Neuronal stem cell (in vitro differentiated cells): ENCODE data around the gene ABHD17B.

Experiments used
- DNase-seq: peaks from one replicate; pipeline ENCODE4 v3.0.0-alpha.2; 2013; ENCODE audit warnings: low spot score
- H2AFZ ChIP-seq: one replicate; pipeline ENCODE4 v1.6.1; 2013; ENCODE audit warnings: mild to moderate bottlenecking, low read length, inconsistent platforms
- H2AK5ac ChIP-seq: 2 replicates; pipeline ENCODE4 v1.6.1; 2013; ENCODE audit warnings: low read depth, mild to moderate bottlenecking, inconsistent platforms, low read length, moderate library complexity, mixed read lengths
- H2BK120ac ChIP-seq: 2 replicates; pipeline ENCODE4 v1.6.1; 2013; ENCODE audit warnings: low read depth, mild to moderate bottlenecking, inconsistent platforms, low read length, moderate library complexity, mixed read lengths
- H2BK12ac ChIP-seq: one replicate; pipeline ENCODE4 v1.6.1; 2013; ENCODE audit warnings: low read length, inconsistent platforms
- H2BK15ac ChIP-seq: 2 replicates; pipeline ENCODE4 v1.6.1; 2013; ENCODE audit warnings: mild to moderate bottlenecking, low read length, inconsistent platforms, mixed read lengths
- H2BK5ac ChIP-seq: one replicate; pipeline ENCODE4 v1.6.1; 2013; ENCODE audit warnings: inconsistent platforms, mild to moderate bottlenecking, low read length, moderate library complexity
- H3K14ac ChIP-seq: one replicate; pipeline ENCODE4 v1.6.1; 2013; ENCODE audit warnings: low read length, inconsistent platforms
- H3K18ac ChIP-seq: 2 replicates; pipeline ENCODE4 v1.6.1; 2013; ENCODE audit warnings: low read length, inconsistent platforms
- H3K23ac ChIP-seq: 2 replicates; pipeline ENCODE4 v1.6.1; 2013; ENCODE audit warnings: low read depth, mild to moderate bottlenecking, mixed read lengths, low read length, inconsistent platforms; ENCODE audit not compliant: poor library complexity
- H3K27ac ChIP-seq: replicated peaks from 3 replicates; pipeline ENCODE4 v1.5.1; 2013; ENCODE audit warnings: low read length, inconsistent platforms
- H3K27me3 ChIP-seq, 3 experiments: 2 replicates each; pipeline ENCODE4 v1.6.1; 2013; ENCODE audit warnings: low read length in 3 of 3, mild to moderate bottlenecking in 2 of 3, inconsistent platforms in 1 of 3, low read depth in 1 of 3, mixed read lengths in 1 of 3, moderate library complexity in 1 of 3; ENCODE audit not compliant: control insufficient read depth in 3 of 3, insufficient read depth in 3 of 3
- H3K36me3 ChIP-seq, 2 donors: replicated peaks in 1 of 2; 2 replicates each; pipeline ENCODE4 v1.6.1; 2013; ENCODE audit warnings: low read length in 2 of 2; ENCODE audit not compliant: control insufficient read depth in 2 of 2, insufficient read depth in 2 of 2
- H3K4ac ChIP-seq: 2 replicates; pipeline ENCODE4 v1.6.1; 2013; ENCODE audit warnings: inconsistent platforms, mild to moderate bottlenecking, low read length, moderate library complexity
- H3K4me1 ChIP-seq, 2 donors: 1 replicate in 1 of 2; 2 replicates in 1 of 2; pipeline ENCODE4 v1.6.1; 2013; ENCODE audit warnings: low read length in 2 of 2, low read depth in 1 of 2; ENCODE audit not compliant: control insufficient read depth in 2 of 2, insufficient read depth in 1 of 2
- H3K4me2 ChIP-seq: one replicate; pipeline ENCODE4 v1.6.1; 2013; ENCODE audit warnings: mild to moderate bottlenecking, low read length, inconsistent platforms; ENCODE audit not compliant: insufficient read depth, poor library complexity, severe bottlenecking
- H3K4me3 ChIP-seq, 2 donors: 2 replicates each; pipeline ENCODE4 v1.5.1; 2013; ENCODE audit warnings: low read length in 2 of 2, mild to moderate bottlenecking in 2 of 2, inconsistent platforms in 1 of 2, moderate library complexity in 1 of 2
- H3K79me1 ChIP-seq: one replicate; pipeline ENCODE4 v1.6.1; 2013; ENCODE audit warnings: low read depth, mild to moderate bottlenecking, inconsistent platforms, low read length, moderate library complexity
- H3K9ac ChIP-seq: one replicate; pipeline ENCODE4 v1.6.1; 2013; ENCODE audit warnings: mild to moderate bottlenecking, low read depth, low read length, inconsistent platforms; ENCODE audit not compliant: poor library complexity
- H3K9me3 ChIP-seq, 2 donors: replicated peaks in 1 of 2; 2 replicates each; pipeline versions ENCODE3 to v1.6.1; 2013; ENCODE audit warnings: low read length in 2 of 2, mild to moderate bottlenecking in 2 of 2, inconsistent platforms in 1 of 2, low read depth in 1 of 2, mixed read lengths in 1 of 2, moderate library complexity in 1 of 2; ENCODE audit not compliant: control insufficient read depth in 2 of 2, insufficient read depth in 1 of 2
- H4K8ac ChIP-seq: one replicate; pipeline ENCODE4 v1.6.1; 2013; ENCODE audit warnings: low read depth, mild to moderate bottlenecking, inconsistent platforms, low read length, moderate library complexity
- H4K91ac ChIP-seq: one replicate; pipeline ENCODE4 v1.6.1; 2013; ENCODE audit warnings: low read length, low read depth, mild to moderate bottlenecking, inconsistent platforms; ENCODE audit not compliant: poor library complexity
- WGBS, 2 donors: extraction: QIAGEN DNeasy Blood & Tissue Kit; methylation state at CpG; one replicate each; pipeline ENCODE4 v1.1.7; 2013; ENCODE audit warnings: missing lambda C conversion rate in 2 of 2, mixed read lengths in 1 of 2; ENCODE audit not compliant: insufficient read length in 2 of 2, insufficient replicate concordance in 1 of 2; ENCODE audit errors: extremely low coverage in 2 of 2; 5-methylcytosine and 5-hydroxymethylcytosine counted together

ABHD17B gene

GRCh38 chr9:71909887-71910649 is 925 bp downstream of the ABHD17B start:
- Histone ChIP-seq H4K8ac (no peak overlapping the region), H2BK12ac (no peak overlapping the region), H3K4me1 (peaks cover 0 to 2% of the 10 kb centered on the region in 2 donors), H3K4me2 (peak overlapping the region; percentile 56), H3K9ac (peak overlapping the region; percentile 99), H3K23ac (peak overlapping the region; percentile 70), H4K91ac (no peak overlapping the region), H3K9me3 (peaks cover 0 to 6% of the 10 kb centered on the region in 2 donors), H3K36me3 (peaks cover 4 to 24% of the 10 kb centered on the region in 2 donors), H3K79me1 (peaks cover 2% of the 10 kb centered on the region), H3K18ac (peak overlapping the region; percentile 98), H2AFZ (peak overlapping the region; percentile 87), H2AK5ac (peak overlapping the region; percentile 90), H3K27me3 (no peaks in the 10 kb centered on the region), H3K27ac (peak overlapping the region; percentile 95), H3K4me3 (peak overlapping the region; percentile 95), H2BK15ac (no peak overlapping the region), H2BK120ac (no peak overlapping the region), H3K4ac (no peak overlapping the region), H2BK5ac (peak overlapping the region; percentile 99), H3K14ac (no peak overlapping the region)
- DNase-seq, result peak; percentile 67
- no CpG with 5 or more reads among the region's 47 CpGs for whole genome bisulfite sequencing, 2 donors

DNA sequence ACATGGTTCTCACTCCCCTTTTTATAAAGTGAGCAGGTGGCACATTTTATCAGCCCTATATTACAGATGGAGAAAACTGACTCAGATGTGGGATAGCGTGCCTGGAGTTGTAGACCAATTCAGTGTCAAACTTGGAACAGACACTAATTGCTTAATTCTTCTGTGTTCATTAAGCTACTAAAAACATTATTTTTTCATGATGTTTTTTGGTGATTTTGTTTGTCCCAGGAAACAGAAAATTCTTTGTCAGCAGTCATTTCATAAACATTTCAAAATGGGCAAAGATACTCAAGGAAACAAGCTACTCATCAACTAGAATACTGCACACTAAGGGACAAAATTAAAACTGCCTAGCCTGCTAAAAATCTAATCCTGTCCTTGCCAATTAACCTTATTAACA is 2.2 kb downstream of the ABHD17B start:
- peak overlapping the region; percentile 38 for H3K4me2 ChIP-seq

GRCh38 chr9:71904076-71904475 is 6.9 kb downstream of the ABHD17B start:
- H2BK12ac ChIP-seq, result no peak overlapping the region
- no peak overlapping the region for H3K4me3 ChIP-seq
- WGBS, 2 donors, result no CpG with 5 or more reads among the region's 2 CpGs

More for the DNA sequence above, 2.2 kb downstream of the ABHD17B start:
- no peak overlapping the region for H3K18ac ChIP-seq
- H3K27ac ChIP-seq, result no peak overlapping the region
- H2AK5ac ChIP-seq, result no peak overlapping the region
- no peak for DNase-seq
- no peak overlapping the region for H2BK15ac ChIP-seq
- H2BK12ac ChIP-seq, result no peak overlapping the region
- H3K4me1 ChIP-seq, result peaks cover 0 to 2% of the 10 kb centered on the region in 2 donors
- H2BK5ac ChIP-seq, result no peak overlapping the region
- peaks cover 2% of the 10 kb centered on the region for H3K79me1 ChIP-seq
- H3K9me3 ChIP-seq, result peaks cover 0 to 6% of the 10 kb centered on the region in 2 donors
- peak overlapping the region in 1 of 2 donors; percentile 95 for H3K4me3 ChIP-seq
- H2AFZ ChIP-seq, result no peak overlapping the region
- no peaks in the 10 kb centered on the region for H3K27me3 ChIP-seq
- H3K36me3 ChIP-seq, result peaks cover 4 to 35% of the 10 kb centered on the region in 2 donors
- H4K8ac ChIP-seq, result no peak overlapping the region
- H3K23ac ChIP-seq, result no peak overlapping the region
- H3K4ac ChIP-seq, result no peak overlapping the region
- H3K14ac ChIP-seq, result no peak overlapping the region
- no CpG with 5 or more reads among the region's 1 CpG for WGBS, 2 donors
- no peak overlapping the region for H3K9ac ChIP-seq
- no peak overlapping the region for H4K91ac ChIP-seq
- no peak overlapping the region for H2BK120ac ChIP-seq

More at GRCh38 chr9:71904076-71904475, 6.9 kb downstream of the ABHD17B start:
- H3K4me1 ChIP-seq, result peaks cover 2% of the 10 kb centered on the region in 2 donors
- no peak overlapping the region for H3K4ac ChIP-seq
- no peak overlapping the region for H2AFZ ChIP-seq
- no peak overlapping the region for H3K9ac ChIP-seq
- no peak overlapping the region for H4K8ac ChIP-seq
- no peak overlapping the region for H3K27ac ChIP-seq
- no peak overlapping the region for H4K91ac ChIP-seq
- H3K9me3 ChIP-seq, result peaks cover 0 to 6% of the 10 kb centered on the region in 2 donors
- no peak overlapping the region for H3K4me2 ChIP-seq
- H3K23ac ChIP-seq, result no peak overlapping the region
- no peak overlapping the region for H2BK15ac ChIP-seq
- H3K79me1 ChIP-seq, result no peaks in the 10 kb centered on the region
- H2AK5ac ChIP-seq, result no peak overlapping the region
- H3K18ac ChIP-seq, result no peak overlapping the region
- H3K36me3 ChIP-seq, result peaks cover 4 to 46% of the 10 kb centered on the region in 2 donors
- no peak overlapping the region for H3K14ac ChIP-seq
- no peaks in the 10 kb centered on the region for H3K27me3 ChIP-seq
- no peak overlapping the region for H2BK5ac ChIP-seq
- no peak overlapping the region for H2BK120ac ChIP-seq
- DNase-seq, result no peak
